HuH-7.5 (cell line): ENCODE data around the gene ARHGAP29.

Experiments
- DNase-seq: peaks from one replicate; pipeline ENCODE4 v3.0.0; 2011; ENCODE audit warnings: low spot score

The ARHGAP29 gene

GRCh38 chr1:94237291-94238226, at the start of gene ARHGAP29:
Gene ARHGAP29, minus strand, starts transcription at chr1:94237584. Its CDS starts 5,973 bp downstream, at chr1:94231611.
- DNase-seq: peak; percentile 55

- DNase-seq: no peak
Measured at GRCh38 chr1:94286864-94287437, 49.6 kb upstream of the ARHGAP29 start.

- no peak for DNase-seq
Measured at GRCh38 chr1:94285031-94285654, 47.8 kb upstream of the ARHGAP29 start.

- DNase-seq: no peak
Measured at GRCh38 chr1:94284476-94284875, 47.1 kb upstream of the ARHGAP29 start.

GRCh38 chr1:94283462-94283861, 46.1 kb upstream of the ARHGAP29 start:
- no peak for DNase-seq

GRCh38 chr1:94282143-94282711, 44.8 kb upstream of the ARHGAP29 start:
- no peak for DNase-seq

- DNase-seq: no peak
Measured at GRCh38 chr1:94281361-94282142, 44.2 kb upstream of the ARHGAP29 start.

- no peak for DNase-seq
Measured at GRCh38 chr1:94280541-94280940, 43.2 kb upstream of the ARHGAP29 start.

GRCh38 chr1:94279462-94279861, 42.1 kb upstream of the ARHGAP29 start:
- DNase-seq: no peak

- DNase-seq: no peak
Measured at GRCh38 chr1:94279038-94279437, 41.7 kb upstream of the ARHGAP29 start.

GRCh38 chr1:94276988-94277434, 39.6 kb upstream of the ARHGAP29 start:
- DNase-seq: no peak

- no peak for DNase-seq
Measured at GRCh38 chr1:94275083-94275482, 37.7 kb upstream of the ARHGAP29 start.

- DNase-seq: no peak
Measured at GRCh38 chr1:94274561-94274960, 37.2 kb upstream of the ARHGAP29 start.

- DNase-seq: no peak
Measured at GRCh38 chr1:94273111-94273510, 35.7 kb upstream of the ARHGAP29 start.

- DNase-seq: no peak
Measured at GRCh38 chr1:94272388-94272787, 35.0 kb upstream of the ARHGAP29 start.

GRCh38 chr1:94271373-94271772, 34.0 kb upstream of the ARHGAP29 start:
- DNase-seq: no peak

- no peak for DNase-seq
Measured at GRCh38 chr1:94270801-94271203, 33.4 kb upstream of the ARHGAP29 start.

GRCh38 chr1:94269921-94270320, 32.5 kb upstream of the ARHGAP29 start:
- DNase-seq: no peak

- no peak for DNase-seq
Measured at GRCh38 chr1:94265906-94266305, 28.5 kb upstream of the ARHGAP29 start.

GRCh38 chr1:94265011-94265422, 27.6 kb upstream of the ARHGAP29 start:
- DNase-seq: no peak

GRCh38 chr1:94260635-94261387, 23.4 kb upstream of the ARHGAP29 start:
- DNase-seq: no peak
